NOMO-1 (cell line): ENCODE data around the gene NUP42.
A peak's percentile ranks its signal among the peaks of the same experiment; 100 is the strongest.
"Not testable (repeated sequence)": the region's sequence is repeated elsewhere in the genome, so short reads cannot be mapped to it uniquely, and the experiment has no call there.

Experiments used
- DNase-seq, 2 experiments: peaks; one replicate each; lab custom pipeline; 2025; ENCODE audit not compliant: unreplicated experiment in 2 of 2; lab: John Stamatoyannopoulos, UW

Gene NUP42

GRCh38 chr7:23200331-23200730, 18.5 kb downstream of the NUP42 start:
- DNase-seq: no peak

GRCh38 chr7:23204241-23204640, 22.4 kb downstream of the NUP42 start:
- no peak for DNase-seq

GRCh38 chr7:23205577-23205908, 23.7 kb downstream of the NUP42 start:
- DNase-seq: no peak

- no peak for DNase-seq
Measured at GRCh38 chr7:23205909-23206767, 24.3 kb downstream of the NUP42 start.

GRCh38 chr7:23207021-23207420, 25.2 kb downstream of the NUP42 start:
- DNase-seq: peak; percentile 29 to 51

- DNase-seq: peak in 1 of 2 experiments; percentile 47
Measured at GRCh38 chr7:23207884-23208283, 26.0 kb downstream of the NUP42 start.

- DNase-seq: peak in 1 of 2 experiments; percentile 29
Measured at GRCh38 chr7:23208316-23208715, 26.5 kb downstream of the NUP42 start.

GRCh38 chr7:23210506-23210905, 28.7 kb downstream of the NUP42 start:
- DNase-seq: peak; percentile 33 to 40

- no peak for DNase-seq
Measured at GRCh38 chr7:23211589-23211988, 29.7 kb downstream of the NUP42 start.

GRCh38 chr7:23212395-23212794, 30.5 kb downstream of the NUP42 start:
- DNase-seq: no peak

- DNase-seq: no peak
Measured at GRCh38 chr7:23212841-23213240, 31.0 kb downstream of the NUP42 start.

- DNase-seq: no peak
Measured at GRCh38 chr7:23213755-23214154, 31.9 kb downstream of the NUP42 start.

- no peak for DNase-seq
Measured at GRCh38 chr7:23214423-23214822, 32.6 kb downstream of the NUP42 start.

- no peak for DNase-seq
Measured at GRCh38 chr7:23214938-23215337, 33.1 kb downstream of the NUP42 start.

GRCh38 chr7:23216021-23216420, 34.2 kb downstream of the NUP42 start:
- peak; percentile 42 to 65 for DNase-seq

- DNase-seq: no peak
Measured at GRCh38 chr7:23218196-23218595, 36.3 kb downstream of the NUP42 start.

GRCh38 chr7:23220690-23221305, 39.0 kb downstream of the NUP42 start:
- no peak for DNase-seq

- no peak for DNase-seq
Measured at GRCh38 chr7:23222439-23223030, 40.7 kb downstream of the NUP42 start.

GRCh38 chr7:23224364-23224763, 42.5 kb downstream of the NUP42 start:
- not testable (repeated sequence) for DNase-seq

GRCh38 chr7:23226844-23227450, 45.1 kb downstream of the NUP42 start:
- no peak for DNase-seq

- DNase-seq: no peak
Measured at GRCh38 chr7:23228412-23228811, 46.6 kb downstream of the NUP42 start.
